BLaER1 treated with 17β-estradiol and CSF1 and Interleukin-3, amounts not matched to agents 10 nM and 100 nM (cell line): ENCODE data around the gene SFXN4.

ENCODE experiments used
- H3K27ac ChIP-seq, 11 experiments: shearing (Covaris generic); formaldehyde crosslinking; 2 replicates each; pipeline ENCODE4 v1.8.1; 2022
- H3K27me3 ChIP-seq, 11 experiments: shearing (Covaris generic); formaldehyde crosslinking; 2 replicates each; pipeline ENCODE4 v1.8.1; 2022
- H3K36me3 ChIP-seq, 11 experiments: shearing (Covaris generic); formaldehyde crosslinking; 2 replicates each; pipeline ENCODE4 v1.8.1; 2022
- H3K4me1 ChIP-seq, 10 experiments: shearing (Covaris generic); formaldehyde crosslinking; 2 replicates each; pipeline ENCODE4 v1.8.1; 2022
- H3K4me2 ChIP-seq, 11 experiments: shearing (Covaris generic); formaldehyde crosslinking; 2 replicates each; pipeline ENCODE4 v1.8.1; 2022
- H3K4me3 ChIP-seq, 10 experiments: shearing (Covaris generic); formaldehyde crosslinking; 2 replicates each; pipeline ENCODE4 v1.8.1; 2022
- H3K9ac ChIP-seq, 11 experiments: shearing (Covaris generic); formaldehyde crosslinking; 2 replicates each; pipeline ENCODE4 v1.8.1; 2022
- H3K9me3 ChIP-seq, 11 experiments: shearing (Covaris generic); formaldehyde crosslinking; replicated peaks in 1 of 11; 2 replicates each; pipeline ENCODE4 v1.8.1; 2022
- H4K20me1 ChIP-seq, 11 experiments: shearing (Covaris generic); formaldehyde crosslinking; 2 replicates each; pipeline ENCODE4 v1.8.1; 2022
- Cebpa-rat ChIP-seq, 11 experiments: shearing (Covaris generic); IDR thresholded peaks; 2 replicates each; pipeline ENCODE4 v1.8.1; 2022

Gene SFXN4, protein sequence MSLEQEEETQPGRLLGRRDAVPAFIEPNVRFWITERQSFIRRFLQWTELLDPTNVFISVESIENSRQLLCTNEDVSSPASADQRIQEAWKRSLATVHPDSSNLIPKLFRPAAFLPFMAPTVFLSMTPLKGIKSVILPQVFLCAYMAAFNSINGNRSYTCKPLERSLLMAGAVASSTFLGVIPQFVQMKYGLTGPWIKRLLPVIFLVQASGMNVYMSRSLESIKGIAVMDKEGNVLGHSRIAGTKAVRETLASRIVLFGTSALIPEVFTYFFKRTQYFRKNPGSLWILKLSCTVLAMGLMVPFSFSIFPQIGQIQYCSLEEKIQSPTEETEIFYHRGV

DNA sequence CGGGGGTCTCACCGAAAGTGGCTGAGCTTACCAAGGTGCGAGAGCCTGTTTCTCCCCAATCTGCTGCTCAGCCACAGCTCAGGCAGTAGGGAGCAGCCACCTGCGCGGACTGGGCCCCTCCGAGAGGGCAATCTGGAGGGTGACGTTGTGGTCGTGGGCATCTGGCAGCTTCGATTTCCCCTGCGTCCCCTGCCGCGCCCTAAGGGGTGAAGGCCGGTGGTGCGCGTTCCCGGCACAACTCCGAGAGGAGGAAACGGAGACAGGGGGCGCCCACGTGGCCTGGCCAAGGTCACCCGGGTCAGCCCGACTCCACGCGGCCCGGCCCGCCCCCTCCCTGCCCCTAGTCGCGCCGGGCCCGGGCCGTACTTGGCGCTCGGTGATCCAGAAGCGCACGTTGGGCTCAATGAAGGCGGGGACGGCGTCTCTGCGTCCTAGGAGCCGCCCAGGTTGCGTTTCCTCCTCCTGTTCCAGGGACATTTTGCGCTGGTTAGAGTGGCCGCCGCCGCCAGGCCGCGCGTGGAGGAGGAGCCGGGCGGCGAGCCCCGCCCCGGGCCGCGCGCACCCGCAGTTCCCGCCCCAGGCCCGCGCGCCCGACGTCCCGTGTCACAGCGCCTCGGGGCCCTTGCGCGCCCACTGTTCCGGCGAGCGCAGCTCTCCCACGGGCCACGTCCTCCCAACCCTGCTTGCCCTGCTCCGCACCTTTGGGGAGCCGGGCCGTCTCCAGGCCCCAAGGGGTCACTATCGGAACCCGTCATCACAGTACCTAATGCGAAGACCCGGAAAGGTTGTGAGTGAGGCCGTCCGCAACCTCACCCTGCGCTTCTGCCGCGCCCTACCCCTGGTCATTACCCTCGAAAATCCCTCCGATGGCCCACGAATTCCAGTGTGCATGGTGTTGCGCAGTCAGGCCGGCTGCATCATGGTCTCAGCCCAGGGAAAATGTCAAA is at the start of gene SFXN4:
Gene SFXN4, minus strand, starts transcription at position 544 of the 947 bp plus-strand sequence. Its CDS starts 67 bp downstream, at position 477.
- Histone ChIP-seq H4K20me1 (peaks cover 0 to 12% (median 0%) of the 10 kb centered on the region in 11 experiments; a peak in 1 of 22 replicates), H3K4me3 (peak within 1 kb of the TSS; percentile 67 to 79 (median 73)), H3K4me1 (peaks cover 23 to 49% (median 33%) of the 10 kb centered on the region in 10 experiments), H3K27me3 (no peaks in the 10 kb centered on the region), H3K9ac (peak within 1 kb of the TSS; percentile 82 to 98 (median 92)), H3K27ac (peak within 1 kb of the TSS; percentile 58 to 98 (median 96)), H3K36me3 (peaks cover 46 to 70% (median 58%) of the 10 kb centered on the region in 11 experiments), H3K9me3 (no peaks in the 10 kb centered on the region), H3K4me2 (peak within 1 kb of the TSS; percentile 90 to 97 (median 95))
- TF ChIP-seq Cebpa-rat (IDR thresholded peaks at IDR 0.05) = no peak

DNA sequence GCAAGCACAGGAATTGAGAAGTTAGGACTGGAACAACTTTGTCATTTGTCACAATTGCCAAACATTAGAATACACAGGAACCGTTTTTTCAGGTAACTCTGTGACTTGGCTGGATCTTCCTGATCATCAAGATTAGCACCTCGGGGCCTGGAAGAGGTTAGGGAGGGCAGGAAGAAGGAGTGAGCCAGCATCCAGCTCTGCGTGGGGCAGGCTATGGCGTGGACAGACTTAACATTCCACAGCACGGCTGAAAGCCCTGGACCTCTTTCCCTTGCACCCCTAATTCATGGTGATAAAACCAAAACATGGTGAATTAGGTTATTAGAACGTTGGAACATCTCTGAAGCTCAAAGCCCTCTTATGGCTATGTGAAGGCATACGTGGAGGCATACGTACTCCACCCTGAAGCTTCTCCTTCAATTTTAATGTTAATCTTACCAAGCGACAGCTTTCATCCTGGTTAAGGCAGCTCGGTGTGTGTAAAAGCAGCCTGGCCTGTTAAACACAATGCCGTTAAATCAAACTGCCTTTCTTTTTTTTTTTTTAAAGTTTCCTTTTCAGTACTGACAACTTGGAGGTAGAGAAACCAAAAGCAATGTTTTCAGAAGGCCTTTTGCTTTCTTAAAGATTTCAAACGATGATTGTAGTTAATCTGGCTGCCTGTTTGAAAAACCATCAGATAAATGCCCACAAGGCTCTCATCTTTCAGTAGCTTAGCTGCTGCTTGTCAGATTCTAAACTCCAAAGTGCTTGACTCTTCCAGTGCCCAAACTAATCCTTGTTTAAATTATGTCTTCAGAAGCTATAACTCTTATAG is 46.3 kb upstream of the SFXN4 start:
- H3K4me2 ChIP-seq = no peak overlapping the region
- peaks cover 20 to 34% (median 27%) of the 10 kb centered on the region in 10 experiments for H3K4me1 ChIP-seq
- H4K20me1 ChIP-seq = peaks cover 0 to 17% (median 14%) of the 10 kb centered on the region in 11 experiments; a peak in 9 of 22 replicates
- no peak for TF ChIP-seq Cebpa-rat (IDR thresholded peaks at IDR 0.05)
- H3K9me3 ChIP-seq = no peaks in the 10 kb centered on the region
- no peak overlapping the region for H3K27ac ChIP-seq
- H3K36me3 ChIP-seq = no peaks in the 10 kb centered on the region
- H3K9ac ChIP-seq = no peak overlapping the region
- H3K27me3 ChIP-seq = peaks cover 46 to 57% (median 55%) of the 10 kb centered on the region in 11 experiments
- H3K4me3 ChIP-seq = no peak overlapping the region

DNA sequence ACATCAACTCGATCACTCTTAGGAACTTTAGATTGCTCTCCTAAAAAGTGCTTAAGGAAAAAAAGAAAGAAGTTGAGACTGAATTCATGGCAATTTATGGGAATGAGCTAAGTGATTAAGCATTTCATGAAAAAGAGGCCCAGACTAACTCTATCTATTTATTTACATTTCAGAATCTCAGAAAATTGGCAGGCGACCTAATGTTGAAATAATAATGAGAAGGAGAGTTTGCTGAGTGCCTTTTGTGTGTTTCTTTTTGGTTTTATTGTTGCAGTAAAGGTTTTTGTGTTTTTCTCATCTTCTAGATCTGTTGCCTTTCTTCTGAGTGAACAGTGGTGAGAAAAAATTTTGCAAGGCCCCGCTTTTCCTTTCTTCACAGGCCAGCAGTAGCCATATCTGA is 45.7 kb upstream of the SFXN4 start:
- H3K9ac ChIP-seq = no peak overlapping the region

DNA sequence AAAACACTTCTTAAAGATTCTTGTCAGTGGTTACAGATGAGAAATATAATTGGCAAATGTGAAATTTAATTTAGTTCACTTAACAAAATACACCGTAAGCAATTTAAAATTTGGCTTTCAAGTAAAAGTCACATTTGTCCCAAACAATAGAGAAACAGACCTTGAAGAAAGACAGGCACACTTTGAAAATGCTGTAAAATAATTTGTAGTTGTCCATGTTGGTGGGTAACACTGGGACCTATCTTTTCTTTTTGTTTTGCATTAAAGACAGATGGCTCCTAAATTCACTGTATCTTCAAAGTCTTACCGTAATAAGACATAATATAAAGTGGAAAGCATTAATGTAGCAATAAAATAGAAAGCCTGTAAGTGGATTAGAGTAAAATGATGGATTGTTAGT is 45.1 kb upstream of the SFXN4 start:
- Histone ChIP-seq H3K9ac (no peak overlapping the region), H3K4me1 (peaks cover 30 to 43% (median 36%) of the 10 kb centered on the region in 10 experiments), H3K4me3 (no peak overlapping the region), H3K9me3 (no peaks in the 10 kb centered on the region), H3K36me3 (no peaks in the 10 kb centered on the region), H3K27ac (no peak overlapping the region), H3K27me3 (peaks cover 46 to 57% (median 55%) of the 10 kb centered on the region in 11 experiments), H3K4me2 (no peak overlapping the region), H4K20me1 (peaks cover 0 to 17% (median 14%) of the 10 kb centered on the region in 11 experiments; a peak in 9 of 22 replicates)
- TF ChIP-seq Cebpa-rat (IDR thresholded peaks at IDR 0.05) = no peak

More for the DNA sequence above, 45.7 kb upstream of the SFXN4 start:
- Histone ChIP-seq H3K36me3 (no peaks in the 10 kb centered on the region), H4K20me1 (peaks cover 0 to 17% (median 14%) of the 10 kb centered on the region in 11 experiments; a peak in 9 of 22 replicates), H3K4me2 (no peak overlapping the region), H3K27me3 (peaks cover 46 to 57% (median 55%) of the 10 kb centered on the region in 11 experiments), H3K9me3 (no peaks in the 10 kb centered on the region), H3K27ac (no peak overlapping the region), H3K4me1 (peaks cover 24 to 38% (median 31%) of the 10 kb centered on the region in 10 experiments), H3K4me3 (no peak overlapping the region)
- TF ChIP-seq Cebpa-rat (IDR thresholded peaks at IDR 0.05) = no peak

DNA sequence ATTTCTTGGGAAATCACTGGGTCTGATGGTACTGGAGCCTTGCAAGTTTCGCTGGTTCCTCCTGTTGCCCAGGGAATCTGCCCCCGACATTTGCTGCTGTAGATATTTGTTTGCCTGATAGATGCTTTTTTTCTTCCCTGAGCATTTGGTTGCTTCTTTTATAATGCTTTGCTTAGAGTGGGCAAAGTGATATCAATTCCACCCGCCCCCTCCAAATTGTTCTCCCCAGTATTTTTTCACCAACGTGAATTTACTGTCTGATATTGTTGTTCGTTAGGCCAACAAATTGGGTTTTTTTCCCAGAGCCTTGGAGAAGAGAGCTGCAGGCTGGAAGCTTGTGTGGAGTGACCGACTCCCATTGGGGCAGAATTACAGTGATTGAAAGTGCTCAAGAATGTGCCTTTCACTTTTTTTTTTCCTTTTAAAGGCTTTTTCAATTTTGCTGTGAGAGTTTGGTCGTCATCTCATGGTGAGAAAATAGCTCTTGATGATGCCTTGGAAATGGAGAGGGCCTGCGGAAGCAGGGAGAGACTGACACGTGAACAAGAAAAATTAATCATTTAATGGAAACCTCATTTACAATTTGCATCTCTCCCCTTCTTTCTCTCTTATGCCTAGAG is 44.3 kb upstream of the SFXN4 start:
- Histone ChIP-seq H3K4me3 (no peak overlapping the region), H3K27ac (no peak overlapping the region), H3K9me3 (no peaks in the 10 kb centered on the region), H3K4me2 (peak overlapping the region in 5 of 11 experiments; percentile 96 to 100 (median 98); a peak in 10 of 22 replicates), H3K27me3 (peaks cover 46 to 57% (median 55%) of the 10 kb centered on the region in 11 experiments), H4K20me1 (peaks cover 0 to 17% (median 14%) of the 10 kb centered on the region in 11 experiments; a peak in 9 of 22 replicates), H3K36me3 (no peaks in the 10 kb centered on the region), H3K4me1 (peaks cover 31 to 49% (median 38%) of the 10 kb centered on the region in 10 experiments), H3K9ac (no peak overlapping the region)
- no peak for TF ChIP-seq Cebpa-rat (IDR thresholded peaks at IDR 0.05)

DNA sequence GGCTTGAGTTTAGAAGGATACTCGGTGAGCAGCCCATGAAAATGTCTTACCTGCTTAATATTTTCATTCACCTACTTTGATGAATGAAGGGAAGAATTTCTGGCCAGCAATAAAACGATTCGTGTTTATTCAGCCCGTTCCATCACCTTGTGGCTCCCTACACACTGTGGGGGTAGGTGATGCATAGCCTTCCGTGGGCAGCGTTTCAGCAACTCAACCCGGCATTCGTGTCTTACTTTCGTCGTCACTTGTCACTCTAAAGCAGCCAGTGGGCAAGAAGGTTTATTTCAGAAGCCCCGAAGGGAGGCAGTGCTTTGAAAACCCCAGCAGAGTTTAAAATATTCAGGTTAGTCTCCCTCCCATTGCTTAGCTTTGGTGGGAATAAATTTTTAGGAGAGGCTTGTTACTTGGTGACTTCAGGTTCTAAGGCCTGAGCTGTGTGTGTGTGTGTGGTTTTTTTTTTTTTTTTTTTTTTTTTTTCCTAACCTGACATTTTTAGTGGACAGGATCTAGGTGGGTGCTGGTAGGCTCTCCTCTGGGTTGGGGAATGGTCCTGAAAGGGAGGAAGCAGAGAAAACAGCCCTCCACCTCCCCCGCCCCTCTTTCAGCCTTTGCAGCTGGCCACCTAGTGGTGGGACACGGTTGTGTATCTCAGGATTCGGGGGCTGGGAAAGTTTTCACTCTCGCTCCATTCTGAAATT is 43.7 kb upstream of the SFXN4 start:
- peak overlapping the region in 5 of 10 experiments; percentile 75 to 86 (median 81); a peak in 4 of 20 replicates for H3K4me3 ChIP-seq
- H3K27ac ChIP-seq = no peak overlapping the region
- TF ChIP-seq Cebpa-rat (IDR thresholded peaks at IDR 0.05) = no peak

DNA sequence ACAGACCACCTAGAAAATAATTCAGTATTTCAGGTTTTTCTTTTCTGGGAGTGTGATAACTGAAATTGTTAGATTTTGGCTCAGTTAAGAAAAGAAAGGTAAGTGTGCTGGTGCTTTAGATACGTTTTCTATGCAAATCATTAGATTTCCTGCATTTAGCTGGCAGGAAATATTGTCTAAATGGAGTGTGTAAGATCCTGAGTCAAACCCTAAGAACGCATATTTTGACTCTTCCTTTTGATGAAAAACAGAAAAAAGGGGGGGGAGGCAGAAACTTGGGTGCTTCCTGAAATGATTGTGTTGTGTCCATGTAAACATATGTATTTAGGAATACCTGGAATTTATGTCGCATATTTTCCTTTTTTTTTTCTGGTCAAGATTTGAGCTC is 43.0 kb upstream of the SFXN4 start:
- Histone ChIP-seq H4K20me1 (peaks cover 0 to 17% (median 14%) of the 10 kb centered on the region in 11 experiments; a peak in 9 of 22 replicates), H3K27ac (no peak overlapping the region), H3K9ac (peak overlapping the region in 4 of 11 experiments; percentile 63 to 73 (median 68); a peak in 6 of 22 replicates), H3K4me3 (peak overlapping the region; percentile 71 to 86 (median 79); a peak in 18 of 20 replicates), H3K27me3 (peaks cover 46 to 57% (median 55%) of the 10 kb centered on the region in 11 experiments), H3K9me3 (no peaks in the 10 kb centered on the region), H3K4me1 (peaks cover 27 to 43% (median 33%) of the 10 kb centered on the region in 10 experiments), H3K4me2 (peak overlapping the region; percentile 96 to 100 (median 99)), H3K36me3 (no peaks in the 10 kb centered on the region)
- no peak for TF ChIP-seq Cebpa-rat (IDR thresholded peaks at IDR 0.05)

More for the DNA sequence above, 43.7 kb upstream of the SFXN4 start:
- Histone ChIP-seq H4K20me1 (peaks cover 0 to 17% (median 14%) of the 10 kb centered on the region in 11 experiments; a peak in 9 of 22 replicates), H3K9me3 (no peaks in the 10 kb centered on the region), H3K9ac (no peak overlapping the region), H3K4me2 (peak overlapping the region in 8 of 11 experiments; percentile 96 to 100 (median 99); a peak in 14 of 22 replicates), H3K27me3 (peaks cover 46 to 57% (median 55%) of the 10 kb centered on the region in 11 experiments), H3K4me1 (peaks cover 31 to 49% (median 38%) of the 10 kb centered on the region in 10 experiments), H3K36me3 (no peaks in the 10 kb centered on the region)
